HepG2 (cell line): ENCODE measurements around the gene DHRS1. TPM values are rescaled to one million over a fixed set of nuclear protein-coding genes. Genes with fewer than 3 reads are reported as not detected.

Source experiments
- ISX ChIP-seq: sonication (generic); formaldehyde crosslinking; conservative IDR thresholded peaks from 2 replicates; pipeline ENCODE4 v1.5.0; 2020; ENCODE audit warnings: missing genetic modification reagents
- KDM5A ChIP-seq: fragments of 200-600 bp; sonication (generic); IDR thresholded peaks from 2 replicates; pipeline ENCODE4 v1.7.0; 2018; ENCODE audit warnings: antibody characterized with exemption, mild to moderate bottlenecking, low read length, borderline replicate concordance
- NKX3-1 ChIP-seq: sonication (generic); formaldehyde crosslinking; IDR thresholded peaks from 2 replicates; pipeline ENCODE4 v1.5.0; 2020; ENCODE audit warnings: missing genetic modification reagents
- ONECUT2 ChIP-seq: sonication (generic); formaldehyde crosslinking; IDR thresholded peaks from 2 replicates; pipeline ENCODE4 v1.4.0; 2020; ENCODE audit warnings: missing genetic modification reagents
- RFXANK ChIP-seq: IDR thresholded peaks from 2 replicates; pipeline ENCODE4 v1.6.1; 2016
- SMAD9 ChIP-seq: sonication (generic); formaldehyde crosslinking; IDR thresholded peaks from 2 replicates; pipeline ENCODE4 v1.5.1; 2020; ENCODE audit warnings: mild to moderate bottlenecking, missing genetic modification reagents
- STAT5B ChIP-seq: sonication (generic); formaldehyde crosslinking; IDR thresholded peaks from 2 replicates; pipeline ENCODE4 v1.4.0; 2020; ENCODE audit warnings: missing genetic modification reagents
- ZBTB3 ChIP-seq: sonication (generic); formaldehyde crosslinking; IDR thresholded peaks from 2 replicates; pipeline ENCODE4 v1.4.0; 2020; ENCODE audit warnings: low read depth, mild to moderate bottlenecking, moderate library complexity, missing genetic modification reagents, borderline replicate concordance
- ZNF530 ChIP-seq: sonication (generic); formaldehyde crosslinking; IDR thresholded peaks from 2 replicates; pipeline ENCODE4 v1.5.0; 2020; ENCODE audit warnings: low read depth, mild to moderate bottlenecking, missing genetic modification reagents
- ZNF776 ChIP-seq: sonication (generic); formaldehyde crosslinking; IDR thresholded peaks from 2 replicates; pipeline ENCODE4 v1.4.0; 2020; ENCODE audit warnings: mild to moderate bottlenecking, missing genetic modification reagents
- polyA plus RNA-seq, 8 experiments: library from polyadenylated mRNA; depleted of rRNA in 3 of 8; stranded (reverse) in 7 of 8; unstranded in 1 of 8; fragments of >200 nt; fragmentation: Illumina TruSeq in 4 of 8; extraction: Trizol in 4 of 8; gene quantifications; 2 replicates each; pipeline versions ENCODE4 v1.2.1 to v1.2.3, GENCODE V29; 2011 to 2016; ENCODE audit warnings: low read depth in 4 of 8, missing spikeins in 1 of 8, mixed read lengths in 1 of 8; ENCODE audit not compliant: insufficient read depth in 1 of 8
- total RNA-seq, 5 experiments: library from RNA; depleted of rRNA; stranded (reverse); fragments of >200 nt; fragmentation: Illumina TruSeq; extraction: Trizol; gene quantifications; 2 replicates each; pipeline ENCODE4 v1.2.3, GENCODE V29; 2016; ENCODE audit warnings: low read depth in 1 of 5
- TF ChIP-seq, protein P1 (sequence below): sonication (generic); formaldehyde crosslinking; IDR thresholded peaks from 2 replicates; pipeline ENCODE4 v1.4.0; 2020; ENCODE audit warnings: mild to moderate bottlenecking, missing genetic modification reagents
- TF ChIP-seq, protein P2 (sequence below), 2 experiments: IDR thresholded peaks; 2 replicates each; pipeline ENCODE4 v1.6.1; 2011 to 2012; ENCODE audit warnings: low read length in 2 of 2, borderline replicate concordance in 1 of 2, low read depth in 1 of 2, mild to moderate bottlenecking in 1 of 2, moderate library complexity in 1 of 2
- TF ChIP-seq, protein P3 (sequence below): sonication (generic); formaldehyde crosslinking; IDR thresholded peaks from 2 replicates; pipeline ENCODE4 v1.5.1; 2020; ENCODE audit warnings: missing genetic modification reagents, mild to moderate bottlenecking, borderline replicate concordance
- TF ChIP-seq, protein P4 (sequence below): sonication (generic); formaldehyde crosslinking; IDR thresholded peaks from 2 replicates; pipeline ENCODE4 v1.5.1; 2020; ENCODE audit warnings: missing genetic modification reagents, mild to moderate bottlenecking, borderline replicate concordance
- TF ChIP-seq, protein P5 (sequence below): sonication (generic); formaldehyde crosslinking; IDR thresholded peaks from 2 replicates; pipeline ENCODE4 v1.5.1; 2020; ENCODE audit warnings: missing genetic modification reagents, mild to moderate bottlenecking, borderline replicate concordance

The DHRS1 gene
- total and polyA plus RNA-seq, 2 of the 13 experiments (the other 11 are each of a cell fraction or from before 2014, with no cell fraction given) = 49.8 to 60.8 TPM

DNA sequence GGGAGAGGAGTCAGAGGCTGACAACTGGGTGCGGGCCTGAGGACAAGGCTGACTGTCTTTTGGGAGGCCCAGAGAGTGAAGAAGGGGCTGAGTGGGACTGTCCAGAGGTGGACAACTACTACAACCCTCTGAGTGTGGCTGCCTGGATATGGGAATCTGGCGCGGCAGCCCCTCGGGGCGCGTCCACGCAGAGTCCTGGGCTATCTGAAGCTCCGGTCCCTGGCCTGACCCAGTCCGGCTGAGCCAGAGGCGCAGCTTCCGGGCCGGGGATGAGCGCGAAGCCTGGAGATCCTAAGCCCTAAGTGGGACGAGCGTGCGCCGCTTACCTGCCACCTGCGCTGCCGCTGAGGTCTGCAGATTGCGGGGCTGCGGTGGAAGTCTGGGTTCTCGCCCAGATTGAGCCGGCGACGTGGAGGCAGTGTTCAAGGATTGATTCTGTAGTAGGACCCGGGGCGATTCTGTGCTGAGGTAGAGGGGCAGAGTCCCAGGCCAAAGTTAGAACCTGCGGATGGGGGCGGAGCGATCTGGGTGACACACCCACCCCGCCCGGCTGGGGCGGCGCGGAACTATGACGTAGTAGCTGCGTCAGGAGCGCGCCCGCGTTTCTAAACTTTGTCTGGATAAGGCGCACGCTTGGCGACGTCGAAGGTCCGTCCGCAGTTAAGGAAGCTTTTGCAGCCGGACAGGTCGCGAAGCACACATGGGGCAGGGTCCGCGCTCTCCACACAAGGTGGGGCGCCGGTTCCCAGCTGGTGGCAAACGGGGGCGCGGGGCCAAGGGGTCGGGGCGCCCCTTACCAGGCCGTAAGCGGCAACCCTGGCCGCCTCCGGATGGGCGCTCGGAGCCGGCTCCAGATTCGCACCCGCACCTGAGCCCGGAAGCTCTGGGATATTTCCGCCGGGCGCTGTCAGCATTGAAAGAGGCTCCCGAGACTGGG, at the start of gene DHRS1, which contains the start of gene NOP9 (continued):
- TF ChIP-seq STAT5B (CRISPR knock-in tag) (0 out of 2 replicates have a peak, but pooled peaks have one; percentile 20), ZNF530 (CRISPR knock-in tag) (no peak), ISX (CRISPR knock-in tag) (peak; percentile 74), NKX3-1 (CRISPR knock-in tag) (0 out of 2 replicates have a peak, but pooled peaks have one; percentile 88), KDM5A (peak; percentile 100), ZNF776 (peak; percentile 73), ONECUT2 (peak; percentile 65), SMAD9 (CRISPR knock-in tag) (peak; percentile 81; the same call in 1 of the 2 replicates), ZBTB3 (CRISPR knock-in tag) (peak; percentile 97; the same call in 1 of the 2 replicates), RFXANK (0 out of 2 replicates have a peak, but pooled peaks have one; percentile 34)
- TF ChIP-seq, protein P1, sequence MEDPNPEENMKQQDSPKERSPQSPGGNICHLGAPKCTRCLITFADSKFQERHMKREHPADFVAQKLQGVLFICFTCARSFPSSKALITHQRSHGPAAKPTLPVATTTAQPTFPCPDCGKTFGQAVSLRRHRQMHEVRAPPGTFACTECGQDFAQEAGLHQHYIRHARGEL (CRISPR knock-in tag) = peak; percentile 96
- TF ChIP-seq, protein P2, sequence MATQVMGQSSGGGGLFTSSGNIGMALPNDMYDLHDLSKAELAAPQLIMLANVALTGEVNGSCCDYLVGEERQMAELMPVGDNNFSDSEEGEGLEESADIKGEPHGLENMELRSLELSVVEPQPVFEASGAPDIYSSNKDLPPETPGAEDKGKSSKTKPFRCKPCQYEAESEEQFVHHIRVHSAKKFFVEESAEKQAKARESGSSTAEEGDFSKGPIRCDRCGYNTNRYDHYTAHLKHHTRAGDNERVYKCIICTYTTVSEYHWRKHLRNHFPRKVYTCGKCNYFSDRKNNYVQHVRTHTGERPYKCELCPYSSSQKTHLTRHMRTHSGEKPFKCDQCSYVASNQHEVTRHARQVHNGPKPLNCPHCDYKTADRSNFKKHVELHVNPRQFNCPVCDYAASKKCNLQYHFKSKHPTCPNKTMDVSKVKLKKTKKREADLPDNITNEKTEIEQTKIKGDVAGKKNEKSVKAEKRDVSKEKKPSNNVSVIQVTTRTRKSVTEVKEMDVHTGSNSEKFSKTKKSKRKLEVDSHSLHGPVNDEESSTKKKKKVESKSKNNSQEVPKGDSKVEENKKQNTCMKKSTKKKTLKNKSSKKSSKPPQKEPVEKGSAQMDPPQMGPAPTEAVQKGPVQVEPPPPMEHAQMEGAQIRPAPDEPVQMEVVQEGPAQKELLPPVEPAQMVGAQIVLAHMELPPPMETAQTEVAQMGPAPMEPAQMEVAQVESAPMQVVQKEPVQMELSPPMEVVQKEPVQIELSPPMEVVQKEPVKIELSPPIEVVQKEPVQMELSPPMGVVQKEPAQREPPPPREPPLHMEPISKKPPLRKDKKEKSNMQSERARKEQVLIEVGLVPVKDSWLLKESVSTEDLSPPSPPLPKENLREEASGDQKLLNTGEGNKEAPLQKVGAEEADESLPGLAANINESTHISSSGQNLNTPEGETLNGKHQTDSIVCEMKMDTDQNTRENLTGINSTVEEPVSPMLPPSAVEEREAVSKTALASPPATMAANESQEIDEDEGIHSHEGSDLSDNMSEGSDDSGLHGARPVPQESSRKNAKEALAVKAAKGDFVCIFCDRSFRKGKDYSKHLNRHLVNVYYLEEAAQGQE (IDR thresholded peaks at IDR 0.05; ENCODE audit: borderline replicate concordance in 1 of 2, low read depth in 1 of 2, low read length in 2 of 2) = no peak
- TF ChIP-seq, protein P3, sequence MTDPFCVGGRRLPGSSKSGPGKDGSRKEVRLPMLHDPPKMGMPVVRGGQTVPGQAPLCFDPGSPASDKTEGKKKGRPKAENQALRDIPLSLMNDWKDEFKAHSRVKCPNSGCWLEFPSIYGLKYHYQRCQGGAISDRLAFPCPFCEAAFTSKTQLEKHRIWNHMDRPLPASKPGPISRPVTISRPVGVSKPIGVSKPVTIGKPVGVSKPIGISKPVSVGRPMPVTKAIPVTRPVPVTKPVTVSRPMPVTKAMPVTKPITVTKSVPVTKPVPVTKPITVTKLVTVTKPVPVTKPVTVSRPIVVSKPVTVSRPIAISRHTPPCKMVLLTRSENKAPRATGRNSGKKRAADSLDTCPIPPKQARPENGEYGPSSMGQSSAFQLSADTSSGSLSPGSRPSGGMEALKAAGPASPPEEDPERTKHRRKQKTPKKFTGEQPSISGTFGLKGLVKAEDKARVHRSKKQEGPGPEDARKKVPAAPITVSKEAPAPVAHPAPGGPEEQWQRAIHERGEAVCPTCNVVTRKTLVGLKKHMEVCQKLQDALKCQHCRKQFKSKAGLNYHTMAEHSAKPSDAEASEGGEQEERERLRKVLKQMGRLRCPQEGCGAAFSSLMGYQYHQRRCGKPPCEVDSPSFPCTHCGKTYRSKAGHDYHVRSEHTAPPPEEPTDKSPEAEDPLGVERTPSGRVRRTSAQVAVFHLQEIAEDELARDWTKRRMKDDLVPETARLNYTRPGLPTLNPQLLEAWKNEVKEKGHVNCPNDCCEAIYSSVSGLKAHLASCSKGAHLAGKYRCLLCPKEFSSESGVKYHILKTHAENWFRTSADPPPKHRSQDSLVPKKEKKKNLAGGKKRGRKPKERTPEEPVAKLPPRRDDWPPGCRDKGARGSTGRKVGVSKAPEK (CRISPR knock-in tag) = no peak; the same call in 1 of the 2 replicates
- TF ChIP-seq, protein P4, sequence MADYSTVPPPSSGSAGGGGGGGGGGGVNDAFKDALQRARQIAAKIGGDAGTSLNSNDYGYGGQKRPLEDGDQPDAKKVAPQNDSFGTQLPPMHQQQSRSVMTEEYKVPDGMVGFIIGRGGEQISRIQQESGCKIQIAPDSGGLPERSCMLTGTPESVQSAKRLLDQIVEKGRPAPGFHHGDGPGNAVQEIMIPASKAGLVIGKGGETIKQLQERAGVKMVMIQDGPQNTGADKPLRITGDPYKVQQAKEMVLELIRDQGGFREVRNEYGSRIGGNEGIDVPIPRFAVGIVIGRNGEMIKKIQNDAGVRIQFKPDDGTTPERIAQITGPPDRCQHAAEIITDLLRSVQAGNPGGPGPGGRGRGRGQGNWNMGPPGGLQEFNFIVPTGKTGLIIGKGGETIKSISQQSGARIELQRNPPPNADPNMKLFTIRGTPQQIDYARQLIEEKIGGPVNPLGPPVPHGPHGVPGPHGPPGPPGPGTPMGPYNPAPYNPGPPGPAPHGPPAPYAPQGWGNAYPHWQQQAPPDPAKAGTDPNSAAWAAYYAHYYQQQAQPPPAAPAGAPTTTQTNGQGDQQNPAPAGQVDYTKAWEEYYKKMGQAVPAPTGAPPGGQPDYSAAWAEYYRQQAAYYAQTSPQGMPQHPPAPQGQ (CRISPR knock-in tag) = peak; percentile 97
- TF ChIP-seq, protein P5, sequence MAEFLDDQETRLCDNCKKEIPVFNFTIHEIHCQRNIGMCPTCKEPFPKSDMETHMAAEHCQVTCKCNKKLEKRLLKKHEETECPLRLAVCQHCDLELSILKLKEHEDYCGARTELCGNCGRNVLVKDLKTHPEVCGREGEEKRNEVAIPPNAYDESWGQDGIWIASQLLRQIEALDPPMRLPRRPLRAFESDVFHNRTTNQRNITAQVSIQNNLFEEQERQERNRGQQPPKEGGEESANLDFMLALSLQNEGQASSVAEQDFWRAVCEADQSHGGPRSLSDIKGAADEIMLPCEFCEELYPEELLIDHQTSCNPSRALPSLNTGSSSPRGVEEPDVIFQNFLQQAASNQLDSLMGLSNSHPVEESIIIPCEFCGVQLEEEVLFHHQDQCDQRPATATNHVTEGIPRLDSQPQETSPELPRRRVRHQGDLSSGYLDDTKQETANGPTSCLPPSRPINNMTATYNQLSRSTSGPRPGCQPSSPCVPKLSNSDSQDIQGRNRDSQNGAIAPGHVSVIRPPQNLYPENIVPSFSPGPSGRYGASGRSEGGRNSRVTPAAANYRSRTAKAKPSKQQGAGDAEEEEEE (CRISPR knock-in tag) = peak; percentile 99; the same call in 1 of the 2 replicates
